SU-DHL-6 (cell line): ENCODE data around the gene WNT7B.

Experiments
- CTCF ChIP-seq: fragments of 200-600 bp; sonication (generic); IDR thresholded peaks from one replicate; pipeline ENCODE4 v1.5.1; 2017; ENCODE audit warnings: antibody characterized with exemption, mild to moderate bottlenecking, low read length, moderate library complexity; ENCODE audit not compliant: insufficient read depth, poor library complexity, severe bottlenecking
- EZH2phosphoT487 ChIP-seq: fragments of 200-600 bp; sonication (generic), shearing (Covaris generic); conservative IDR thresholded peaks from 2 replicates; pipeline ENCODE4 v1.6.1; 2018; ENCODE audit warnings: mild to moderate bottlenecking, antibody characterized with exemption, low read length, moderate library complexity, mixed read lengths

- TF ChIP-seq CTCF (no peak), EZH2phosphoT487 (no peak)
Observed at GRCh38 chr22:45993143-45993692, 16.3 kb upstream of the WNT7B start.
